HK-2 (cell line): ENCODE data around the gene ZNF793.

Experiments used
- DNase-seq: peaks from one replicate; pipeline ENCODE4 v3.0.0-alpha.2; 2018; ENCODE audit not compliant: unreplicated experiment

Gene ZNF793

GRCh38 chr19:37506387-37507166 is at the start of gene ZNF793:
ZNF793 (plus strand) TSS chr19:37506939; CDS start chr19:37523440, 16,501 bp downstream.
- peak; percentile 74 for DNase-seq

- DNase-seq = no peak
These were observed 40.4 kb upstream of the ZNF793 start for GRCh38 chr19:37466277-37466797.

- DNase-seq = peak; percentile 85
These were observed 39.7 kb upstream of the ZNF793 start, which contains the start of gene ZNF569 for GRCh38 chr19:37466798-37467607. ZNF569 (minus strand) TSS chr19:37467444; CDS start chr19:37444921, 22,523 bp downstream.

GRCh38 chr19:37467608-37468090 is 39.1 kb upstream of the ZNF793 start:
- DNase-seq = no peak

GRCh38 chr19:37468961-37469777 is 37.6 kb upstream of the ZNF793 start, which contains the start of gene ZNF570:
ZNF570 (plus strand) TSS chr19:37469356; CDS start chr19:37470355, 999 bp downstream.
- peak; percentile 77 for DNase-seq

- no peak for DNase-seq
These were observed 36.5 kb upstream of the ZNF793 start for GRCh38 chr19:37470216-37470615.

- no peak for DNase-seq
These were observed 34.6 kb upstream of the ZNF793 start for GRCh38 chr19:37472165-37472564.

- no peak for DNase-seq
These were observed 22.2 kb upstream of the ZNF793 start for GRCh38 chr19:37484406-37485168.

GRCh38 chr19:37492213-37492612 is 14.5 kb upstream of the ZNF793 start:
- no peak for DNase-seq

GRCh38 chr19:37505958-37506386 is 767 bp upstream of the ZNF793 start:
- DNase-seq = no peak

GRCh38 chr19:37507167-37507464 is 377 bp downstream of the ZNF793 start:
- no peak for DNase-seq

- DNase-seq = no peak
These were observed 4.4 kb downstream of the ZNF793 start for GRCh38 chr19:37511186-37511585.

GRCh38 chr19:37511821-37512220 is 5.1 kb downstream of the ZNF793 start:
- DNase-seq = no peak

- DNase-seq = no peak
These were observed 6.7 kb downstream of the ZNF793 start for GRCh38 chr19:37513397-37513796.

GRCh38 chr19:37519890-37520289 is 13.2 kb downstream of the ZNF793 start:
- peak; percentile 57 for DNase-seq

GRCh38 chr19:37537391-37537947 is 30.7 kb downstream of the ZNF793 start:
- DNase-seq = no peak

GRCh38 chr19:37551129-37551993 is 44.6 kb downstream of the ZNF793 start:
- peak; percentile 76 for DNase-seq

GRCh38 chr19:37563518-37563917 is 56.8 kb downstream of the ZNF793 start:
- no peak for DNase-seq

- no peak for DNase-seq
These were observed 58.1 kb downstream of the ZNF793 start for GRCh38 chr19:37564624-37565369.
